Measurements from ENCODE around the gene PIF1.

Gene PIF1

GRCh38 chr15:64825431-64826294 is at the start of gene PIF1:
PIF1 (minus strand) TSS chr15:64825647; CDS start chr15:64824335, 1,312 bp downstream.
- DNase-seq (ENCODE audit: low read depth), result peak; percentile 77

- no peak for DNase-seq (ENCODE audit: low read depth)
Measured at GRCh38 chr15:64870353-64870752, 44.9 kb upstream of the PIF1 start.

- no peak for DNase-seq (ENCODE audit: low read depth)
Measured at GRCh38 chr15:64869501-64869900, 44.1 kb upstream of the PIF1 start.

GRCh38 chr15:64865998-64866520 is 40.6 kb upstream of the PIF1 start:
- DNase-seq (ENCODE audit: low read depth), result no peak

GRCh38 chr15:64865126-64865997 is 39.9 kb upstream of the PIF1 start:
- DNase-seq (ENCODE audit: low read depth), result no peak

GRCh38 chr15:64864068-64864467 is 38.6 kb upstream of the PIF1 start:
- DNase-seq (ENCODE audit: low read depth), result no peak

GRCh38 chr15:64862408-64862807 is 37.0 kb upstream of the PIF1 start:
- no peak for DNase-seq (ENCODE audit: low read depth)

- DNase-seq (ENCODE audit: low read depth), result no peak
Measured at GRCh38 chr15:64861960-64862359, 36.5 kb upstream of the PIF1 start.

GRCh38 chr15:64861331-64861730 is 35.9 kb upstream of the PIF1 start:
- DNase-seq (ENCODE audit: low read depth), result no peak

GRCh38 chr15:64859226-64859625 is 33.8 kb upstream of the PIF1 start:
- DNase-seq (ENCODE audit: low read depth), result no peak

GRCh38 chr15:64858021-64858575 is 32.7 kb upstream of the PIF1 start:
- no peak for DNase-seq (ENCODE audit: low read depth)

GRCh38 chr15:64857421-64857820 is 32.0 kb upstream of the PIF1 start:
- no peak for DNase-seq (ENCODE audit: low read depth)

GRCh38 chr15:64856429-64857145 is 31.1 kb upstream of the PIF1 start:
- DNase-seq (ENCODE audit: low read depth), result no peak

GRCh38 chr15:64855205-64855975 is 29.9 kb upstream of the PIF1 start:
- no peak for DNase-seq (ENCODE audit: low read depth)

GRCh38 chr15:64854526-64854925 is 29.1 kb upstream of the PIF1 start:
- DNase-seq (ENCODE audit: low read depth), result no peak

GRCh38 chr15:64854041-64854440 is 28.6 kb upstream of the PIF1 start:
- no peak for DNase-seq (ENCODE audit: low read depth)

GRCh38 chr15:64851503-64851840 is 26.0 kb upstream of the PIF1 start:
- no peak for DNase-seq (ENCODE audit: low read depth)

- no peak for DNase-seq (ENCODE audit: low read depth)
Measured at GRCh38 chr15:64850778-64851502, 25.5 kb upstream of the PIF1 start.

GRCh38 chr15:64847876-64848716 is 22.6 kb upstream of the PIF1 start:
- no peak for DNase-seq (ENCODE audit: low read depth)

All from stimulated activated CD8-positive, alpha-beta memory T cell treated with anti-CD3 and anti-CD28 coated beads, Interleukin-12 subunit alpha, Interleukin-12 subunit beta, amount 100 ng/mL, for 1 hour (primary cell).